ENCODE results near the gene ITGA3.

Gene ITGA3

GRCh38 chr17:50094753-50095619, 39.1 kb downstream of the ITGA3 start, which contains the start of gene PDK2:
TSS of gene PDK2 (plus strand) at chr17:50095351. CDS start at chr17:50095436, 85 bp downstream.
- DNase-seq (ENCODE audit: low spot score) = peak; percentile 95

GRCh38 chr17:50095626-50096037, 39.7 kb downstream of the ITGA3 start:
- DNase-seq (ENCODE audit: low spot score) = no peak

GRCh38 chr17:50096092-50096491, 40.2 kb downstream of the ITGA3 start:
- DNase-seq (ENCODE audit: low spot score) = peak; percentile 41

- no peak for DNase-seq (ENCODE audit: low spot score)
These were observed 40.8 kb downstream of the ITGA3 start for GRCh38 chr17:50096758-50097157.

- DNase-seq (ENCODE audit: low spot score) = no peak
These were observed 41.5 kb downstream of the ITGA3 start for GRCh38 chr17:50097455-50097854.

GRCh38 chr17:50097926-50098325, 42.0 kb downstream of the ITGA3 start:
- no peak for DNase-seq (ENCODE audit: low spot score)

GRCh38 chr17:50098583-50098982, 42.7 kb downstream of the ITGA3 start:
- no peak for DNase-seq (ENCODE audit: low spot score)

- DNase-seq (ENCODE audit: low spot score) = no peak
These were observed 43.1 kb downstream of the ITGA3 start for GRCh38 chr17:50099003-50099402.

- DNase-seq (ENCODE audit: low spot score) = no peak
These were observed 44.6 kb downstream of the ITGA3 start for GRCh38 chr17:50100480-50100883.

GRCh38 chr17:50100921-50101345, 45.0 kb downstream of the ITGA3 start:
- no peak for DNase-seq (ENCODE audit: low spot score)

- no peak for DNase-seq (ENCODE audit: low spot score)
These were observed 45.6 kb downstream of the ITGA3 start for GRCh38 chr17:50101346-50102163.

- peak; percentile 61 for DNase-seq (ENCODE audit: low spot score)
These were observed 46.5 kb downstream of the ITGA3 start for GRCh38 chr17:50102164-50102991.

GRCh38 chr17:50103252-50103651, 47.3 kb downstream of the ITGA3 start:
- DNase-seq (ENCODE audit: low spot score) = no peak

- DNase-seq (ENCODE audit: low spot score) = no peak
These were observed 48.0 kb downstream of the ITGA3 start for GRCh38 chr17:50103941-50104340.

- no peak for DNase-seq (ENCODE audit: low spot score)
These were observed 49.9 kb downstream of the ITGA3 start for GRCh38 chr17:50105811-50106210.

- no peak for DNase-seq (ENCODE audit: low spot score)
These were observed 50.7 kb downstream of the ITGA3 start for GRCh38 chr17:50106393-50107131.

- no peak for DNase-seq (ENCODE audit: low spot score)
These were observed 52.0 kb downstream of the ITGA3 start for GRCh38 chr17:50107790-50108414.

- no peak for DNase-seq (ENCODE audit: low spot score)
These were observed 52.6 kb downstream of the ITGA3 start for GRCh38 chr17:50108556-50108955.

GRCh38 chr17:50109207-50109606, 53.3 kb downstream of the ITGA3 start:
- no peak for DNase-seq (ENCODE audit: low spot score)

- no peak for DNase-seq (ENCODE audit: low spot score)
These were observed 53.9 kb downstream of the ITGA3 start for GRCh38 chr17:50109785-50110184.
